Gastroesophageal sphincter (tissue), 3 donors: ENCODE data around the gene ELOVL5.

ENCODE experiments used
- CTCF ChIP-seq, 4 experiments: fragments of 200-600 bp in 2 of 4; fragments of 450-650 bp in 2 of 4; sonication (generic) in 1 of 4; IDR thresholded peaks; one replicate each; pipeline ENCODE4 v1.5.1; 2017 to 2019; ENCODE audit warnings: antibody characterized with exemption in 4 of 4, mild to moderate bottlenecking in 2 of 4, moderate library complexity in 2 of 4
- POLR2A ChIP-seq, 2 donors: fragments of 450-650 bp; IDR thresholded peaks; one replicate each; pipeline ENCODE4 v1.6.1; 2017; ENCODE audit warnings: antibody characterized with exemption in 2 of 2, mild to moderate bottlenecking in 2 of 2, moderate library complexity in 1 of 2
- POLR2AphosphoS5 ChIP-seq: sonication (generic); formaldehyde crosslinking; IDR thresholded peaks from one replicate; pipeline ENCODE4 v1.6.1; 2017; ENCODE audit warnings: antibody characterized with exemption

GRCh38 chr6:53363341-53364079, 14.8 kb upstream of the ELOVL5 start:
- TF ChIP-seq CTCF (IDR thresholded peaks at IDR 0.05) (no peak), POLR2AphosphoS5 (no peak), POLR2A (IDR thresholded peaks at IDR 0.05) (no peak)
